RPMI7951 (cell line): ENCODE results near the gene PBX3. TPM values are rescaled to one million over a fixed set of nuclear protein-coding genes. Genes with fewer than 3 reads are reported as not detected.

Experiments used
- DNase-seq: peaks from one replicate; pipeline ENCODE4 v3.0.0-alpha.2; 2012; ENCODE audit warnings: low read depth
- total RNA-seq: library from RNA; depleted of rRNA; stranded (reverse); fragments of >200 nt; shearing (Covaris generic); gene quantifications from 2 replicates; pipeline ENCODE4 v1.2.3, GENCODE V29; 2014

Gene PBX3
- total RNA-seq, 1 experiment from 2014 or later: 25.4 TPM

DNA sequence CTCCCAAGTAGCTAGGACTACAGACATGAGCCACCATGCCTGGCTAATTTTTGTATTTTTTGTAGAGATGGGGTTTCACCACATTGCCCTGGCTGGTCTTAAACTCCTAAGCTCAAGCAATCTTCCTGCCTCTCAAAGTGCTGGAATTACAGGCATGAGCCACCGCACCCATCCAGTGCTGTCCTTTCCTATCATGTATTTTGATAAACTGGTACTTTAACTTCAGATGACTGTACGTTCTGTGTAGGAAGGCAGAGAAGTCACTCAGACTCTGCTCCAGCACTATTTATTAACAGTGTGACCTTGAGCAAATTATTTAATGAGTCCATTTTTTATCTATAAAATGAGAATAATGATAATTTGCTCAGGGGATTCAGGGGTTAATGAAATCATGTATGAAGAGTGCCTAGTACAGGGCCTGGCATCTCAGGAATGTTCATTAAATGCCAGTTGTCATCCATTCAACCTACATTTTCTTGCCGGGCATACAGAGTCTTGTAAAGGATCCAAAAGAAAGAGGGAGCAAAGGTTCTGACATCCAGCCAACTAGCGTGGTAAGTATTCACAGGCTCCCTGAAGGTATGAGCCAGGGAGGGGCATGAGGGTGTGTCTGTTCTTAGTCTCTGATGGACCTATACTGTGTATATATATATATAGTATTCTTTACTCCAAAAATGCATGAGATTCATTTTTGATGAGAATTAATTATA lies 201.9 kb downstream of the PBX3 start:
- DNase-seq: no peak

- DNase-seq: no peak
These were observed 202.7 kb downstream of the PBX3 start for GRCh38 chr9:125949703-125950460.

GRCh38 chr9:125950880-125951471 lies 203.8 kb downstream of the PBX3 start:
- DNase-seq: no peak

DNA sequence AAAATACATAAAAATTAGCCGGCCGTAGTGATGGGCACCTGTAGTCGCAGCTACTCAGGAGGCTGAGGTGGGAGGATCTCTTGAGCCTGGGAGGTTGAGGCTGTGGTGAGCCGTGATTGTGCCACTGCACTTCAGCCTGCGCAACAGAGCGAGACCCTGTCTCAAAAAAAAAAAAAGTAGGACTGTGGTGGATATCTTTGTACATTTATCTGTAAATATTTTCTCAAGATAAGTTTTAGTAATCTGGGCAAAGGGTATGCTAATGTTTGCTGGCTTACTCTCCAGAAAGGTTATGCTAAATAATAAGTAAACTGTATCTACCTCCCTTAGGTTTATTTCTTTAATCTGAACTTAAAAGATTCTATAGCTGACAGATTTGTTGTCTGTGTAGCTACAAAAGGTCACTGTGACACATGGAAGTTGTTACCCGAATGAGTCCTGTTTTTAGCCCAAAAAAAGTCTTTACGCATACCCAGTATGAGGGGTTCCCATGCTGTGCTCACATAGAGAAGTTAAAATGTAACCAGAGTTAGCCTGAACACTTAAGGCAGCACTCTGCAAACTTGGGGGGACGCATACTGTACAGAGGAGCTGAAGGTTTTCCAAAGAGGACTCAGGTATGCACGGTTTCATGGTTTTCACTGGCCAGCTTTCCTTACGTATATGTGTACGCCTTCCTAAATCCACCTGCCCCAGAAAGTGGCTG lies 206.3 kb downstream of the PBX3 start:
- DNase-seq: no peak

DNA sequence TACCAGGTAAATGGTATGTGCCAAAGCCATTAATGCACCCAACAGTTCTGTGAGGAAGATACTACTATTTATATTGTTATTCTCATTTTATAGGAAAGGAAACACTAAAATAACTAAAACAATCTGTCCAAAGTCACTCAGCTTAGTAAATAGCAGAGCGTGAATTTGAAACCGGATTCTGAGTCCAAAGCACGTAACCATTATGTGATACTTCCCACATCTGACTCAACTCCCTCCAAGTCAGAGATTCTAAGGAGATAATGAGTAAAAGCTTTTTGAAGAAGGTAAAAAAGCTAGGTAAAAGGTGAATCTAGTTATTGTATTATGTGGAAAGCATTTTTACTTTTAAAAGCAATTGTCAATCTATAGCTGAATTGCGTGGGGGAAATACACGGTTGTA lies 208.9 kb downstream of the PBX3 start:
- DNase-seq: no peak

- DNase-seq: no peak
These were observed 212.1 kb downstream of the PBX3 start for GRCh38 chr9:125959315-125959714.

DNA sequence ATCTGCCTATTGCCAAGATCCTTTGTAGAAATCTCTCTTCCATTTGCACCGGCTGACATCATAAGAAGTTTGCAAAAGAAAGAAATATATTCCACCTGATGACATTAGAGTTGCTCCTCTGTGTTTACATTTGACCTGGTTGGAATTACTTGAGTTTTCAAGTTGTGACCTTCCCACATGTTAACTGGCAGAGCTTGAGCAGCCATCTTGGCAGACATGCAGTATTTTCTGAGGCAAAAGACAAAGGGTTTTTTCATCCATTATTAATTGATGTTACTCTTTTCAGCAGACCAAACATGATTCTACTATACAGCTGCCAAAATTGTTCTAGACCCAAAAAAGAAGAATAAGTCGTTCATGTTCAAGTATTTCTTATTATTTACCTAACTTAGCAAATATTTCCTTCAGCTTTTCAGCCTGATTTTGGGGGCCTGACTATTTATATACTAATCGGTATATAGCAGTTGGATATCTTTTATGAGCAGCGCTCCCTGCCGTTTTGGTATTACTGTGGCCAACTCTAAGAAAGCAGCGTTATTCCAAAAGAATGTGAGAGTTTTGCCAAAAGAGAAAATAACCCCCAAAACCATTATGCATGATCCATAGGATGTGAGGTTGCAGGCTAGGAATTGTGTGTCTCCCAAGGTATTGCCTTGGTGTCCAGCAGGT lies 212.9 kb downstream of the PBX3 start:
- no peak for DNase-seq

GRCh38 chr9:125960626-125961025 lies 213.5 kb downstream of the PBX3 start:
- no peak for DNase-seq

GRCh38 chr9:125961072-125961471 lies 213.9 kb downstream of the PBX3 start:
- no peak for DNase-seq

DNA sequence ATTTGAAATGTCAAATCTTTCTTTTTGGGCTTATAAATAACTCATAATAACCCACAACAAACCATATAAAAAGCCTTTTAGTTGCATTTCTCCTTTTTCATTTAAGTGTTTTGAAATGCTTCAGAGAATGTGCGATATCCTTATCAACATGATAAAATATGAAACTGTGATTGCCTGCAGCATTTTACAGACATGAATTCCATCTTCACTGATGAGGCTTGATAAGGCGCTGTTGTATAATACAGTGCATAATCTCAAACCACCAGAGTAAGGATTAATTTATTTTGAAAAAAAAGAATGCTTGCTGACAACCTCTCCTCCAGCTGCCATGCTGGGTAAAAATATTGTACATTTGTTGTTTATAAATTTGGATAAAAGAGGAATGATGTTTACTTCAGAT lies 216.8 kb downstream of the PBX3 start:
- no peak for DNase-seq

GRCh38 chr9:125964702-125965225 lies 217.6 kb downstream of the PBX3 start:
- no peak for DNase-seq

DNA sequence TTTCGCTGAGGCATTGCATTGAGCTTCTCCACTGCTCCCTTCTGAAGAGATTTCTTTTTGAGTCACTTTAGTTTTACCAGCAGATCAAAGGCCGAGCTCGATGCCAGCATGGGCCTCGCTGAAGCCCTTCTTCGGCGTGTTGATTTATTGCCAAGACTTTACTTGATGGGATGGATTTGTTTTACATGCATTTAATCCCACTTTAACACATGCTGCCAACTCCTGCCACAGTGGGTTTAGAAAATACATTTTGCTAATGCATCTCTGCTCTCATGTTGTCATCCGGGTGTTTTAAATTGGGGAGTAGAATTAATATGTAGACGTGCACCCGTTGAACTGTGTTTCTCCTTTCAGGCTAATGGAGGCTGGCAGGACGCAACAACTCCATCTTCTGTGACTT lies 218.3 kb downstream of the PBX3 start:
- no peak for DNase-seq

DNA sequence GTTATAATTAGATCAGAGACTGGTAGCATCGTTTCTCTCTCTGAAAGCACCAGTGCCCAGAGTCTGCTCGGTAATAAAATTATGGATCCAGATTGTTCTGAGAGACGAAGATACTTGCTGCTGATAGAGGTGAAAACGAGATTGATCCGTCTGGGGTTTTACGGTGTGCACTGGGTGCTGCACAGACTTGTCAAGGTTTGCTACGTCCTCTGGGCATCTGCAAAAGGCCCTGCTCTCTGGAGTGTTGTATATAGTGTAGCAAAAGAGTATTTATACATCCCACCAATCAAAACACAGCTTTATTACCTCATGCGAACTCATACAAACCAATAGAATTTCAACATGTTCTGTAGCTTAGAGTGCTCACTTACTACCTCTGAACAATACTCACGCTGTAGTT lies 219.3 kb downstream of the PBX3 start:
- no peak for DNase-seq

DNA sequence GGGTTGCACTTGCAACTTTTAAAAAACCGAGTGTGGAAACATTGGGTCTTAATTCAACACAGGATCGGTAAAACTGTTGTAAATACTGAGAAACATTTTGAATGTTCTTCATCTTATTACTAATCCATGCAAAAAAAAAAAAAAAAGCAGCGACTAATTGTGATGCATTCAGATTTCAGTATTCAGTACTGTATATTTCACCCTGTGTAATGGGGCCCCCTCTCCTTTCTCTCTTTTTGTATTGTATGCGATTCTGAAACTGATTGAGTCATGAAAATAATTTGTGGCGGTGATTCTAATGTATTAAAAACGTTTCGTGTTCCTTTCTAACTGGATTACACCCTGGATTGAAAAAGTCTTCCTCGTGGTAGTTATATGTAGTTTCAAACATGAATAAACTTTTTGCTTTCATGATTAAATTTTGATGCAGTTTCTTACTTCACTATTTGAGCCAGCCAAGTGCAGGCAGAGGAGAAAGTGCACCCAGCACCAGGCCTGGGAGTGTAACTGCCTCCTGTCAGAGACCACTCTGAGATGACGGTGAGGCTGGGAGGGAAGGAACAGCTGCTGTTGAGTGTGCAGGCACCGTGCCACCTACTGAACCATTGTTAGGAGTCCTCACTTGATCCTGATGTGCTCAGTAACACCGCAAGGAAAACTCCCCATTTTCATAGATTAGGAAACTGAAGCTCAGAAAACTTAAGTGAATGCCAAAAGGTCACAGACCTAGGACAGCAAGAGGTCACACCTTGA lies 220.0 kb downstream of the PBX3 start:
- no peak for DNase-seq

GRCh38 chr9:125968714-125969374 lies 221.7 kb downstream of the PBX3 start:
- DNase-seq: no peak

DNA sequence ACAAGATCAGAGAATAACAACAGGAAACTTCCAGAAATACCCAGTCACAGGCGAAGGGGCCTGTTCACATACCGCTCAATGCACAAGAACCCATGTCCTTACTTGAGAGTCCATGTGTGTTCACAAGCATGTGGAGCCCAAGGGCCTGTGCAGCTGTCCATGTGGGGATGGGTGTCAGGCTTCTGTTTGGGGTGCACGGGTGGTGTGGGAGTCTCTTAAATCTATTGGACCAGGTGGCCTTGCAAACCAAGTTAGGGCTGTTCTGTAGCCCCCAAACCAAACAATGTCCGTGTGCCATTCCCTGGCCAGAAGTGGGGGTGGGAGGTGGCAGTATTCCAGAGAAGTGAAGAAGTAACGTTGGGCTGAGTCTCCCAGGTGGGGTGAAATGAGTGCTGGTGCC lies 222.3 kb downstream of the PBX3 start:
- DNase-seq: no peak

DNA sequence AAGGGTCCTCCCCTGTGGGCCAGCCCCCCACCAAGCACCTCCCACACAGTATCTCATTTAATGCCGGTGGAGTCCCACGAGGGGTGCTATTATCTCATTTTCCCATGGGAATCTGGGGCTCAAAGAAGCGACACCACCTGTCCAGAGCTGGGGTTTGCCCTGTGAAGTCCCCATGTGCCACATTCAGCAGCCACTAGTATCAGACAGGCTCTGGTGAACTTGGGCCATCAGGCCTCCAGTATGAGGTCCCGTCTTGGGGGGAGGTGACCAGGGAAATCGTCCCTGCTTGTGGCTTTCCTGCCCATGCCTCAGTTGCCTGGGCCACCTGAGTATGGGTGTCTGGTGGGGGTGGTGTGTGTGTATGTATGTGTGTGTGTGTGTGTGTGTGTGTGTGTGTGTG lies 222.7 kb downstream of the PBX3 start:
- DNase-seq: no peak

DNA sequence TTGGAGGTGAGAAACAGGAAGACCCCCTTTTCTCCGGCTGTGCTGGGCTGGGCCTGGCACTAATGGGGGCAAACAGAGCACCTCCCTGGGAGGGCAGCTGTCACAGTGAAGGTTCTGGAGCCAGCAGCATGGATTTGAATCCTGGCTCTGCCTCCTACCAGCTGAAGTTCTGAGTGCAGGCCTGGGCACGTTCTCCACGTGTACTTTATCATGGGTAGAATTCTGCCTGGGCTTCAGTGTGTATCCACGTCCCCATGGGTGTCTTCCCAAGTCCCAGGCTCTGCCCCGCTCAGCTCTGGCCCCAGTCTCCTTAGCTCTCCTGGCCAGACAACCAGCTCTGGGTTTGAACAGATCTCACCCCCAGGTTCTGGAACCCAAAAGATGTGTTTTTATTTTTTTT lies 223.2 kb downstream of the PBX3 start:
- DNase-seq: no peak

- no peak for DNase-seq
These were observed 223.9 kb downstream of the PBX3 start for GRCh38 chr9:125971050-125971449.

GRCh38 chr9:125972012-125972729 lies 225.0 kb downstream of the PBX3 start:
- peak; percentile 29 for DNase-seq
